Measurements from ENCODE around the gene COL21A1. TPM values are rescaled to one million over a fixed set of nuclear protein-coding genes. Genes with fewer than 3 reads are reported as not detected.

The COL21A1 gene
- polyA plus RNA-seq, 4 donors = 110 to 154 (median 128) TPM

DNA sequence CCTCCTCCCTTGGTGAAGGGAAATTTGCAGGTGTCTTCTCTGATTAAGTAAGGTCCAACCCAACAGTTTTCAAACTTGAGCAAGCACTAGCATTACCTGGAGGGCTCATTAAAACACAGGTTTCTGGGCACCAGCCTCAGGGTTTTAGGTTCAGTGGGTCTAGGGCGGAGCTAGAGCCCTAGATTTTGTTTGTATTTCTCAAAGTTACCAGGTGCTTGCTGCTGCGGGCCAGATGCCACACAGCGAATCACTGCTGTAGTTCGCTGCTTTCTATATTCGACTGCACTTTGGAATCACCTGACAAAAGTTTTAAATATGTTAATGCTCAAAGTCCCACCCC is 869 bp downstream of the COL21A1 start:
- DNase-seq (ENCODE audit: low read depth in 4 of 4, low spot score in 3 of 4) = no peak

GRCh38 chr6:56245903-56246351 is 1.5 kb downstream of the COL21A1 start:
- DNase-seq (ENCODE audit: low read depth in 4 of 4, low spot score in 3 of 4) = no peak

DNA sequence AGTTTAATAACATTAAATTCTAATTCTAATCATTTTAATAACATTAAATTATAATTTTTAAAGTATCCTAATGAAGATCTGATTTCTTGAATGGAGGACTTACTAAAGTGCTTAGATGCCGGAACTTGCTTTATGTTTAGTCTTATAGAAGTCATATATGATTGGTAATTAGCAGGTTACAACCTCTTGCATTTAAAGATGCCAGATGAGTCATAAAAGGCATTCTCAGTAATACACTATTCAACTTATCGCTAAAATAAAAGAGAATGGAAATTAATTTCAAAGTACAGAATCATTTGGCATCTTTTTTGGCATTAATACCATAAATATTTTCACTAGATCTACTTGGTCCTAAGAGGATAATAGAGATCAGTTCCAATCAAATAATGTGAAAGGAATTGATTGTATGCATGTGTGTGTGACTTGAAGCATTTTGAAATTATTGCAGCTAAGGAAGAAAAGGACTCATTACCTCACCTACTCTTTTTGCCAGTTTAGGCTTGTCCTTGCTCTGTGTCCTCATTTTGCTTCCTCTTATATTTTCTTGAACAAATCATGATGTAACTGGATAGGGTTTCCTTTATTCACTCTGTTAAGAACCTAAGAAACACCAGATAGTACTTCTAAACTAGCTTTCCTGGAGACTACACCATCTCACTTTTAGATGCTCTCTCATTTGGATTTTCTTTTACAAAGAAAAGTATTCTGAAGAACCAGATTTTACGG is 2.7 kb downstream of the COL21A1 start:
- DNase-seq (ENCODE audit: low read depth in 4 of 4, low spot score in 3 of 4) = no peak

DNA sequence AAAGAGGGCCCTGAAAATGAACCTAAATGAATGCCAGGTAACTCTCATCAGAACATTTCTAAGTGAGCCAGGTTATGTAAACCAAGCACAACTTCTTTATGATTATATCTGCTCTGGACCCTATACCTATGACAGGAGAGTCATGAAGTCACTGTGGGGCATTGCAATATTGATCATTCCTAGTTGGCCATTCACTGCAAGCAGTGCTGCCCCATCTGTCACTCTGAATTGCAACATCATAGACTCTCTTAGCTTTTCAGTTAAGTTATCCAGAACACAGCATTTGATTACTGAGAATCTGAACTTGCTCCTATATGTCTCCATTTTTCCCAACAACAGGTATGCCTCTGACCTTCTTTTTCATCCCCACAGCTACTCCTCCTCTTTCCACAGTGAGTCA is 3.3 kb downstream of the COL21A1 start:
- DNase-seq (ENCODE audit: low read depth in 4 of 4, low spot score in 3 of 4) = no peak

DNA sequence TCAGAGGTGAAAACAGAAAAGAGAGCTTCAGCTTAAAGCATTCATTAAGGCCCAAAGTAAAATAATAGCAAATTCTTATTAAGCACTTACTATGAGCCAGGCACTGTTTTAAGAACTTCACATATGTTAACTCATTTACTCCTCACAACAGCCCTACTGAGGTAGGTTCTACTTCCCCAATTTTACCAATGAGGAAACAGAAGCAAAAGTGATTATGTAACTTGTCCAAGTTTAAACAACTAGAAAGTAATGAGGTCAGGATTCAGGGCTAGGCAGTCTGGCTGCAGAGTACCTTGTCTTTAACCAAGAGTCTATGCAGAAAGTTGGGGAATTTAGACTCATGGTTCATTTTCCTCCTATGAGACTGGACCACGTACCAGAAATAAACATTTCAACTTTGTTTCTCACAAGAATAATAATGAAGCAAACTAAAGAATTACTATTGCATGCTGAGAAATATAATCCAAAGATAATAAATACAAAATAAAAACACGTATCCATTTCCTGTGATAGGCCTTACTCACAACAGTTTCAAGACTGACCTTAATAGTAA is 3.8 kb downstream of the COL21A1 start:
- no peak for DNase-seq (ENCODE audit: low read depth in 4 of 4, low spot score in 3 of 4)

GRCh38 chr6:56242346-56242745 is 5.0 kb downstream of the COL21A1 start:
- no peak for DNase-seq (ENCODE audit: low read depth in 4 of 4, low spot score in 3 of 4)

- no peak for DNase-seq (ENCODE audit: low read depth in 4 of 4, low spot score in 3 of 4)
Measured at GRCh38 chr6:56241124-56241802, 6.1 kb downstream of the COL21A1 start.

- no peak for DNase-seq (ENCODE audit: low read depth in 4 of 4, low spot score in 3 of 4)
Measured at GRCh38 chr6:56238352-56238751, 9.0 kb downstream of the COL21A1 start.

- no peak for DNase-seq (ENCODE audit: low read depth in 4 of 4, low spot score in 3 of 4)
Measured at GRCh38 chr6:56235245-56235644, 12.1 kb downstream of the COL21A1 start.

DNA sequence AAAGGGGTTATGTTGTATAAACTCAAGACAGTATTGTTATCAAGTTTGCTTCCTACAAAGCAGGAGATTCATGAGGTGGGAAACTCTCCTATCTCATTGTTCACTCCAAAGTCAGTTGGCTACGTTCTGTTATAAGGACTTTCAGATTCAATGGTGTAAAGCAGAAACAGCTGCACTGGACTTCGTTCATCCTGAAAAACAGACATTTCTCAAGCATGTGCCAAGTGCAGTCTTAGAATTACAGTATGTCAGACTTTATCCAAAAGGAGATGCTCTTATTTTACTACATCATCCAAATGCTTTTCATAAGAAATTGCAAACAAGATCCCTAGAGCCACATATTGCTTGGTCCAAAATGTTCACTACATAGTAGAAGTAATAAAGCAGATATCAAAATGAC is 14.9 kb downstream of the COL21A1 start:
- no peak for DNase-seq (ENCODE audit: low read depth in 4 of 4, low spot score in 3 of 4)

- DNase-seq (ENCODE audit: low read depth in 4 of 4, low spot score in 3 of 4) = no peak
Measured at GRCh38 chr6:56231827-56232226, 15.6 kb downstream of the COL21A1 start.

DNA sequence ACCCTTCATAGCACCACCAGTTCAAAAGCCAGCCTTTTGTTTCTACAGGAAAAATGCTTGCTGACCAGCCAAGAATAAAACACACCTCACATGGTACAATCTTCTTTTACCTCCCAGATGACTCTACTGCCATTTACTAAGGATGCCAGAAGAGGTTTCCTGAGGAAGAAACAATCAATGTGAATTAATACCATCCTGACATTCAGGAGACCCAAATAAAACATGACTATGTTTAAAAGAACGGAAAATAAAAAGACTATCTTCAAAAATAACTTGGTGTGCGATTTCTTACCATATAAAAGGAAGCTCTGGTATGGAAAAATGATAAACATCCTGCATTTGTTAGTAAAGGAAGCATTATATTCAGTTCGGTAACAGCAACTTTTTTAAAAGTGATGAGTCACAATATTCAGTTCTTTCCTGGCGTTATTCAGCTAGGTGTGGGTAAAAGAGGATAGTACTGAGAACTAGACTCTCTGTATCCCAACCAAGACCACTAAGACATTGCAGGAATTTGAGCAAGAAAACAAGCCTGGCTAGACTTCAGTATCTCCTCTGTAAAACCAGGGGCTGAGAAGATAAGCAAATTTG is 16.3 kb downstream of the COL21A1 start:
- no peak for DNase-seq (ENCODE audit: low read depth in 4 of 4, low spot score in 3 of 4)

DNA sequence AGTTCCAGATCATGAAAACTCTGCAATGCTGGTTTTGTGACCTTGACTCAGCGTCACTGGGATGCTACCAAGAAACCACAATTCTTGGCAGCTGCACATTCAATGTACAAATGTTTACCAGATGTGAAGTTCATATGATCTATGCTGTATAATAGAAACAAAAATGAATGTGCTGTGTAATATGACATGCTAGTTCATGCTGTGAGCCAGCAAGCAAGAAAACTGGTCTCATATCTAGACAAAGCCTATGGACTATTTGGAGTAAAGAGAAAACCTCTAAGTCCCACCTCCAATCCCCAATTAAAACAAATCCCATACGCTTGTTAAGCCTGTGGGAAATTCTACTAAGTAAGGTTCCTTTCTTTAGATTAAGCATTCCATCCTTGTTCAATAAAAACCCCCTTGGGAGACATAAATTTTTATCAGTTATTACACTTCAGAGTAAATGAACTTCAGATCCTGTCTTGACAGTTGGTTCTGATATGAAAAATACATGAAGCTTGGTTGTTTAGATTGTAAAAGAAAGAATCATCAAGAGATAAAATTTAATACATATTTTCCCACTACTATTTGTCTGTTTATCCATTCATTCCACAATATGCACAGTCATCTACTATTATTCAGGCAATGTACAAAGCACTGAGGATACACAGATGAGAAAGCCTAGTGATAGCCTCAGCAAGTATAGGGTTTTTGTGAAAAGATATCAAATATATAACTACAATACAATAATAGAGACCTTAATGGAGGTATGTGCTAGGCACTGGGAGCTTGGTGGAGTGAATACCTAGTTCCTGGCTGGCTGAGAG is 20.1 kb downstream of the COL21A1 start:
- peak in 1 of 4 donors; percentile 23 for DNase-seq (ENCODE audit: low read depth in 4 of 4, low spot score in 3 of 4)

DNA sequence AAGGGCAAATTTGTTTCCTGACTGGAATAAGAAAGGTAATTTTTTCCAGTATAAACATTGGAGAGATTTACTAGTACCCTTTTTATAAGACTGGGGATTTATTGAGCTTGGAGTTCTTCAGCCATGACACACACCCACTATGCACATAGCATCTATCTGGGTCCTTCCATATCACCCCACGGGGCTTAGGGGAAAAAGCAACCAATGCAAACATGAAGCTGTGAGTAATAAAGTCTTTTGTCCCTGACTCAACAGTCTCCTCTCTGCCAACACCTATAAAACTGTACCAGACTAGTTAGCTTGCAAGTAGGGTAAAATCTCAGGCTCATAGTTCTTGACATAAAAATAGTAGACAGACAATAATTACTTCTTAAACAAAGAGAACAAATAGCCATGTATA is 23.4 kb downstream of the COL21A1 start:
- no peak for DNase-seq (ENCODE audit: low read depth in 4 of 4, low spot score in 3 of 4)

DNA sequence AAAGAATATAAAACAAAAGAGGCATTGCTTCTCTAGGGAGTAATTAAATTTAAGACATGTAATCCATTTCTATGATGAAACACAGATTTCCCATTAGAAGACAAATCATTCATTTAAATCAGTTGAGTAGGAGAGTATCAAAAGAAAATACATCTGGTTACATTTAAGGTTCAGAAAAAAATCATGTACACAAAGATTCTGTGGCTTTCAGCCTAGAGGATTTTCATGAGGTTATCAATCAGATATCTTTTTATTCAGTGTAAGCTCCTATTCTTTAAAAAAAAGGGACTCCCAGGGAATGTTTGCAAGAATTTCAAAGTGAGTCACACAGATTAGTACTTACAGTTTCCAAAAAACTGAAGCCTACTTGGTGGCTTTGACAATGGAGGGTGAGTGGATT is 24.9 kb downstream of the COL21A1 start:
- peak in 1 of 4 donors; percentile 63 for DNase-seq (ENCODE audit: low read depth in 4 of 4, low spot score in 3 of 4)

DNA sequence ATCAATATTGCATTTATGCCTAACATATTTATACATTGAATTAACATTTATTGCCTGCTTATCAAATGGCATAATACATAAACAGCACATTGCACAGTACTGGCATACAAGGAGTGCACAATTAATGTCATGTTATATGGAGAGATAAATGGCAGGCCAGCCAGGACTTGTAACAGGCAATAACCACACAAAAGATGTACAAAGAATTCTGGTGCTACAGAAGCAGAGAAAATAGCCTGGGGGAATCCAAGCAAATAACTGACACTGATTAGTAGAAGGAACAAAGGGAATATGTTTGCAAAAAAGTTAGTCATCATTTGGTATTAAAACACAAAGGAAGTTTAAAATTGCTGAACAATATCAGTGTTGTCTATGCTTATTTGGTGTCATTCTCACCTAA is 27.3 kb downstream of the COL21A1 start:
- no peak for DNase-seq (ENCODE audit: low read depth in 4 of 4, low spot score in 3 of 4)

GRCh38 chr6:56214703-56215101 is 32.7 kb downstream of the COL21A1 start:
- DNase-seq (ENCODE audit: low read depth in 4 of 4, low spot score in 3 of 4) = no peak

- no peak for DNase-seq (ENCODE audit: low read depth in 4 of 4, low spot score in 3 of 4)
Measured at GRCh38 chr6:56214041-56214702, 33.2 kb downstream of the COL21A1 start.

DNA sequence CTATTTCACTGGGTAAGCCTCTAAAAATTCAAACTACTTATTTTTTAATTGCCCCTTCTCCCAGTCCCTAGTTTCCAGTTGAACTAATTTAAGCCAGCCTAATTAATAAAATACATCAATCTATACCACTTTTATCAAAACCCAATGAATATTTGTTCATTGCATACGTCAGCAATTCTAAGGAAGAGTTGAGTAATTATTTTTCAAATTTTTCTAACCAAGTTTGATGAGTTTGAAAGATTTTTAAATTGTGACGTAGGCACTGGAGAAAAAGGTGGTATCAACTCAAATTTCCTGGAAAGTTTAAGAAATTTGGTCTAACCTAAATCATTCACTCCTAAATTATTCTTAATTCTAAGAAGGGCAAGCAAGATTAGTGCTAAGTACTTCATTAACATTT is 35.7 kb downstream of the COL21A1 start:
- DNase-seq (ENCODE audit: low read depth in 4 of 4, low spot score in 3 of 4) = no peak

DNA sequence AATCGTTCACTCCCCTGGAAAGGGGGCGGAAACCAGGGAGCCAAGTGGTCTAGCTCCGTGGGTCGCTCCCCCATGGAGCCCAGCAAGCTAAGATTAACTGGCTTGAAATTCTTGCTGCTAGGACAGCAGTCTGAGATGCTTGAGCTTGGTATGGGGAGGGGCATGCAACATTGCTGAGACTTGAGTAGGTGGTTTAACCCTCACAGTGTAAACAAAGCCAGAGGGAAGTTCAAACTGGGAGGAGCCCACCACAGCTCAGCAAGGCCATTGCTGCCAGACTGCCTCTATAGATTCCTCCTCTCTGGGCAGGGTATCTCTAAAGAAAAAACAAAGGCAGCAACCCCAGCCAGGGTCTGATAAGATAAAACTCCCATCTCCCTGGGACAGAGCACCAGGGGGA is 43.2 kb downstream of the COL21A1 start:
- no peak for DNase-seq (ENCODE audit: low read depth in 4 of 4, low spot score in 3 of 4)

All from right renal pelvis (tissue), 4 donors.